A549 (cell line): Measurements from ENCODE around the gene APRT.

Source experiments
- E2F6 ChIP-seq: IDR thresholded peaks from 2 replicates; pipeline ENCODE4 v1.6.1; 2012; ENCODE audit warnings: low read depth, borderline replicate concordance
- MAFK ChIP-seq: fragments of 450-650 bp; IDR thresholded peaks from 2 replicates; pipeline ENCODE4 v1.6.1; 2014; ENCODE audit not compliant: partially characterized antibody
- MAX ChIP-seq: IDR thresholded peaks from 2 replicates; pipeline ENCODE4 v1.6.1; 2012
- POLR2A ChIP-seq: IDR thresholded peaks from 2 replicates; pipeline ENCODE4 v1.6.1; 2012; ENCODE audit warnings: mild to moderate bottlenecking, low read length
- TF ChIP-seq, protein P1 (sequence below): fragments of >200 bp; sonication (Bioruptor Twin); formaldehyde crosslinking; IDR thresholded peaks from 3 replicates; pipeline ENCODE4 v1.5.1; 2016
- TF ChIP-seq, protein P2 (sequence below): fragments of 150-350 bp; IDR thresholded peaks from 2 replicates; pipeline ENCODE4 v1.6.1; 2014; ENCODE audit warnings: low read depth, mild to moderate bottlenecking, low read length
- TF ChIP-seq, protein P3 (sequence below): fragments of 450-650 bp; IDR thresholded peaks from 2 replicates; pipeline ENCODE4 v1.6.1; 2014; ENCODE audit warnings: antibody characterized with exemption

DNA sequence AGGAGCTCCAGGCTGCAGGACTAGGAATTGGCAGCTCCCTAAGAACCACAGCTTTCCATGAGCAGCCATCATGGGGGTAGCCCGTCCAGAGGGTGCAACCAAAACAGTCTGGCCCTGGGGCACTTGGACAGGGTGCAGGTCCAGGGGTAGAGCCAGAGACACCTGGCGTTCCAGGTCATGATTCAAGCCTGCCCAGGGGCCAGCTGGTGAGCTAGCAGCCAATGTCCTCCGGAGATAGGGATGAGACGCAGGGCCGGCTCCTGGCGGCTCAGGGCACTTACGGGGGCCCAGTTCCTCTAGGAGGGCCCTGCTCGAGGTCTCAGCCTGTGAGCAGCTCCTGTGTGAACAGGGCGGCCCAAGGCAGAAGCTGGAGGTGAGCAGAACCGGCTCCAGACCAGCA lies 48.8 kb downstream of the APRT start:
- TF ChIP-seq MAX = no peak
- TF ChIP-seq POLR2A = no peak
- no peak for TF ChIP-seq E2F6
- TF ChIP-seq, protein P1, sequence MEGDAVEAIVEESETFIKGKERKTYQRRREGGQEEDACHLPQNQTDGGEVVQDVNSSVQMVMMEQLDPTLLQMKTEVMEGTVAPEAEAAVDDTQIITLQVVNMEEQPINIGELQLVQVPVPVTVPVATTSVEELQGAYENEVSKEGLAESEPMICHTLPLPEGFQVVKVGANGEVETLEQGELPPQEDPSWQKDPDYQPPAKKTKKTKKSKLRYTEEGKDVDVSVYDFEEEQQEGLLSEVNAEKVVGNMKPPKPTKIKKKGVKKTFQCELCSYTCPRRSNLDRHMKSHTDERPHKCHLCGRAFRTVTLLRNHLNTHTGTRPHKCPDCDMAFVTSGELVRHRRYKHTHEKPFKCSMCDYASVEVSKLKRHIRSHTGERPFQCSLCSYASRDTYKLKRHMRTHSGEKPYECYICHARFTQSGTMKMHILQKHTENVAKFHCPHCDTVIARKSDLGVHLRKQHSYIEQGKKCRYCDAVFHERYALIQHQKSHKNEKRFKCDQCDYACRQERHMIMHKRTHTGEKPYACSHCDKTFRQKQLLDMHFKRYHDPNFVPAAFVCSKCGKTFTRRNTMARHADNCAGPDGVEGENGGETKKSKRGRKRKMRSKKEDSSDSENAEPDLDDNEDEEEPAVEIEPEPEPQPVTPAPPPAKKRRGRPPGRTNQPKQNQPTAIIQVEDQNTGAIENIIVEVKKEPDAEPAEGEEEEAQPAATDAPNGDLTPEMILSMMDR = no peak
- no peak for TF ChIP-seq MAFK
- TF ChIP-seq, protein P2, sequence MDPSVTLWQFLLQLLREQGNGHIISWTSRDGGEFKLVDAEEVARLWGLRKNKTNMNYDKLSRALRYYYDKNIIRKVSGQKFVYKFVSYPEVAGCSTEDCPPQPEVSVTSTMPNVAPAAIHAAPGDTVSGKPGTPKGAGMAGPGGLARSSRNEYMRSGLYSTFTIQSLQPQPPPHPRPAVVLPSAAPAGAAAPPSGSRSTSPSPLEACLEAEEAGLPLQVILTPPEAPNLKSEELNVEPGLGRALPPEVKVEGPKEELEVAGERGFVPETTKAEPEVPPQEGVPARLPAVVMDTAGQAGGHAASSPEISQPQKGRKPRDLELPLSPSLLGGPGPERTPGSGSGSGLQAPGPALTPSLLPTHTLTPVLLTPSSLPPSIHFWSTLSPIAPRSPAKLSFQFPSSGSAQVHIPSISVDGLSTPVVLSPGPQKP = no peak
- TF ChIP-seq, protein P3, sequence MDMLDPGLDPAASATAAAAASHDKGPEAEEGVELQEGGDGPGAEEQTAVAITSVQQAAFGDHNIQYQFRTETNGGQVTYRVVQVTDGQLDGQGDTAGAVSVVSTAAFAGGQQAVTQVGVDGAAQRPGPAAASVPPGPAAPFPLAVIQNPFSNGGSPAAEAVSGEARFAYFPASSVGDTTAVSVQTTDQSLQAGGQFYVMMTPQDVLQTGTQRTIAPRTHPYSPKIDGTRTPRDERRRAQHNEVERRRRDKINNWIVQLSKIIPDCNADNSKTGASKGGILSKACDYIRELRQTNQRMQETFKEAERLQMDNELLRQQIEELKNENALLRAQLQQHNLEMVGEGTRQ = no peak
